Endometrial microvascular endothelial cells (primary cell): ENCODE data around the gene STEEP1. TPM values are rescaled to one million over a fixed set of nuclear protein-coding genes. Genes with fewer than 3 reads are reported as not detected.

ENCODE experiments used
- in situ Hi-C: cut with HindIII; loops from 2 replicates; pipeline ENCODE4 v1.10.0; 2017; ENCODE audit warnings: low sequenced_read_pairs, low pct_unique_long_range_greater_than_20kb; ENCODE audit errors: inconsistent ontology term
- total RNA-seq: library from RNA; depleted of rRNA; stranded (reverse); fragments of >200 nt; gene quantifications from one replicate; pipeline ENCODE4 v1.2.3, GENCODE V29; 2015; ENCODE audit errors: inconsistent ontology term

The STEEP1 gene
- total RNA-seq, 1 donor from 2014 or later = 25.3 TPM

DNA sequence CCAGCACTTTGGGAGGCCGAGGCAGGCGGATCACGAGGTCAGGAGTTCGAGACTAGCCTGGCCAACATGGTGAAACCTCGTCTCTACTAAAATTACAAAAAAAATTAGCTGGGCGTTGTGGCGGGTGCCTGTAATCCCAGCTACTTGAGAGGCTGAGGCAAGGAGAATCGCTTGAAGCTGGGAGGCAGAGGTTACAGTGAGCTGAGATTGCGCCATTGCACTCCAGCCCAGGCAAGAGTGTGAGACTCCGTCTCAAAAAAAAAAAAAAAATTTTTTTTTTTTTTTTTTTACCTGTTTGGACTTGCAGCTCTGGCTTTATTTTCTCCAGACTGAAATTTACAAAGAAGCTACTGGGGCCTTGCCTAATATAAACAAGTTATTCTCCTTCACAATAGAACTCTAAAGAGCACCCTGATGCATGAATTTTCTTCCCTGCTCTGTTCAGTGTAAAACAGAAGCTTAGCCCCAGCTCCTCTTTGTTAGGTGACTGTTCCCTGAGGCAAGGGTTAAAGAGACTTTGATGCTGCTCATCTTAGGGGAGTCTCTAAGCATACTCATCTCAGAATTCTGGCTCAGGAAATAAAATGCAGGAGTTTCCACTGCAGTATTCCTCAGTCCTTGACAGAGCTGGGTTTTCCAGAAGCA is 71.2 kb downstream of the STEEP1 start:
- in situ Hi-C loops = loop anchor here (25.0 kb wide), 1 partner anchor 268 kb away; the partner anchor contains the start of gene SOWAHD

GRCh38 chrX:119492463-119492862 is 72.7 kb downstream of the STEEP1 start:
- in situ Hi-C loops = loop anchor here (25.0 kb wide), 1 partner anchor 270 kb away; the partner anchor contains the start of gene SOWAHD

- in situ Hi-C loops = loop anchor here (25.0 kb wide), 1 partner anchor 273 kb away; the partner anchor contains the start of gene SOWAHD
Observed at GRCh38 chrX:119489212-119490074, 75.8 kb downstream of the STEEP1 start.

- in situ Hi-C loops = loop anchor here (25.0 kb wide), 1 partner anchor 274 kb away; the partner anchor contains the start of gene SOWAHD
Observed at GRCh38 chrX:119488749-119489148, 76.5 kb downstream of the STEEP1 start.

Other genes with a start within 250 kb of the STEEP1 start
- 24.8 TPM for gene SLC25A43, start 166.1 kb downstream of the STEEP1 start, total RNA-seq
- 533 TPM for gene SLC25A5, start 97.0 kb downstream of the STEEP1 start, total RNA-seq
- 65.4 TPM for gene UBE2A, start 9.2 kb upstream of the STEEP1 start, total RNA-seq
- gene NKRF, start 41.0 kb upstream of the STEEP1 start, total RNA-seq = 6.0 TPM
- gene SEPTIN6, start 127.8 kb upstream of the STEEP1 start, total RNA-seq = 15.0 TPM
- gene SOWAHD, start 193.2 kb upstream of the STEEP1 start, total RNA-seq = not detected
- 7,033 TPM for gene RPL39, start 226.2 kb upstream of the STEEP1 start, total RNA-seq